Right lobe of liver (tissue), 6 donors: ENCODE results near the gene FUT7. TPM values are rescaled to one million over a fixed set of nuclear protein-coding genes. Genes with fewer than 3 reads are reported as not detected.

ENCODE experiments used
- ATAC-seq, 4 donors: fragments of 200-7000 bp; cut with Tn5 transposase; one replicate each; pipeline ENCODE4 v1.9.1; 2020; ENCODE audit warnings: mild to moderate bottlenecking in 4 of 4, moderate library complexity in 4 of 4
- DNase-seq, 3 donors: peaks; one replicate each; pipeline ENCODE4 v3.0.0-alpha.2; 2020
- H3K27ac ChIP-seq, 3 donors: fragments of 200-600 bp; one replicate each; pipeline ENCODE4 v1.8.0; 2022
- H3K27me3 ChIP-seq, 2 donors: fragments of 200-600 bp; one replicate each; pipeline ENCODE4 v1.8.0; 2022
- H3K36me3 ChIP-seq, 4 donors: fragments of 200-600 bp; sonication (generic) in 1 of 4; one replicate each; pipeline versions ENCODE4 v1.5.1 to v1.8.0; 2017 to 2022; ENCODE audit warnings: control low read depth in 1 of 4
- H3K4me1 ChIP-seq, 4 donors: fragments of 200-600 bp; sonication (generic) in 1 of 4; one replicate each; pipeline versions ENCODE4 v1.5.1 to v1.8.0; 2017 to 2022; ENCODE audit warnings: control low read depth in 1 of 4
- H3K4me3 ChIP-seq, 3 donors: fragments of 200-600 bp; one replicate each; pipeline ENCODE4 v1.8.0; 2022
- H3K9me3 ChIP-seq, 4 donors: fragments of 200-600 bp; sonication (generic) in 1 of 4; one replicate each; pipeline versions ENCODE4 v1.5.1 to v1.8.0; 2017 to 2022; ENCODE audit warnings: control low read depth in 1 of 4
- POLR2A ChIP-seq: fragments of 450-650 bp; IDR thresholded peaks from one replicate; pipeline ENCODE4 v1.6.1; 2017; ENCODE audit warnings: antibody characterized with exemption, mild to moderate bottlenecking
- WGBS: methylation state at CpG from one replicate; pipeline ENCODE4 v1.1.6; 2018; ENCODE audit warnings: low coverage, low lambda C conversion rate; ENCODE audit not compliant: insufficient coverage; ENCODE audit errors: missing lambda C conversion rate; 5-methylcytosine and 5-hydroxymethylcytosine counted together
- intact Hi-C, 2 donors: fragments of 100-400 bp; cut with DNase I; formaldehyde crosslinking; loops; one replicate each; pipeline versions ENCODE4 v1.11.2 to v1.14.1; 2022
- total RNA-seq, 6 experiments: library from RNA; depleted of rRNA in 2 of 6; stranded (reverse); fragments of >200 nt in 2 of 6; fragmentation: NEBNext Ultra II Directional in 3 of 6; extraction: Animal tissue kit (Norgen Biotek cat#: 25700) in 3 of 6; gene quantifications; one replicate each; pipeline versions ENCODE4 v1.1.0 to v1.2.4, GENCODE V29; 2016 to 2023
- TF ChIP-seq, protein P1 (sequence below), 4 donors: fragments of 200-600 bp in 3 of 4; fragments of 450-650 bp in 1 of 4; IDR thresholded peaks; one replicate each; pipeline versions ENCODE4 v1.5.1 to v1.8.0; 2016 to 2022; ENCODE audit warnings: antibody characterized with exemption in 4 of 4, mild to moderate bottlenecking in 2 of 4
- donor health status: DM: no; HTN: yes; CAD: no.
- donor health status: DM: no; HTN: no; CAD: no.
- donor health status: DM: no; HTN: no; CAD: no.
- donor health status: DM: no; HTN: yes; CAD: no.
- donor health status: DM: no; HTN: yes; CAD: no.

Gene FUT7
- total RNA-seq, 6 experiments from 2014 or later: 0.12 to 0.13 TPM; not detected in 4

GRCh38 chr9:136995772-136996311 lies 36.0 kb downstream of the FUT7 start:
- no peaks in the 10 kb centered on the region for H3K36me3 ChIP-seq
- H3K4me1 ChIP-seq: peaks cover 0 to 14% (median 5%) of the 10 kb centered on the region in 4 donors
- intact Hi-C loops: no loop called here
- TF ChIP-seq, protein P1, sequence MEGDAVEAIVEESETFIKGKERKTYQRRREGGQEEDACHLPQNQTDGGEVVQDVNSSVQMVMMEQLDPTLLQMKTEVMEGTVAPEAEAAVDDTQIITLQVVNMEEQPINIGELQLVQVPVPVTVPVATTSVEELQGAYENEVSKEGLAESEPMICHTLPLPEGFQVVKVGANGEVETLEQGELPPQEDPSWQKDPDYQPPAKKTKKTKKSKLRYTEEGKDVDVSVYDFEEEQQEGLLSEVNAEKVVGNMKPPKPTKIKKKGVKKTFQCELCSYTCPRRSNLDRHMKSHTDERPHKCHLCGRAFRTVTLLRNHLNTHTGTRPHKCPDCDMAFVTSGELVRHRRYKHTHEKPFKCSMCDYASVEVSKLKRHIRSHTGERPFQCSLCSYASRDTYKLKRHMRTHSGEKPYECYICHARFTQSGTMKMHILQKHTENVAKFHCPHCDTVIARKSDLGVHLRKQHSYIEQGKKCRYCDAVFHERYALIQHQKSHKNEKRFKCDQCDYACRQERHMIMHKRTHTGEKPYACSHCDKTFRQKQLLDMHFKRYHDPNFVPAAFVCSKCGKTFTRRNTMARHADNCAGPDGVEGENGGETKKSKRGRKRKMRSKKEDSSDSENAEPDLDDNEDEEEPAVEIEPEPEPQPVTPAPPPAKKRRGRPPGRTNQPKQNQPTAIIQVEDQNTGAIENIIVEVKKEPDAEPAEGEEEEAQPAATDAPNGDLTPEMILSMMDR (IDR thresholded peaks at IDR 0.05): no peak
- TF ChIP-seq POLR2A: no peak
- no peak overlapping the region for H3K27ac ChIP-seq
- H3K27me3 ChIP-seq: no peaks in the 10 kb centered on the region
- no peaks in the 10 kb centered on the region for H3K9me3 ChIP-seq
- no CpG with 5 or more reads among the region's 12 CpGs for WGBS
- H3K4me3 ChIP-seq: no peak overlapping the region
- ATAC-seq: no peak
- no peak for DNase-seq

- no peaks in the 10 kb centered on the region for H3K27me3 ChIP-seq
- H3K36me3 ChIP-seq: no peaks in the 10 kb centered on the region
- H3K4me3 ChIP-seq: no peak overlapping the region
- WGBS: 36% methylated on average over 5 of the region's 30 CpGs
- H3K27ac ChIP-seq: no peak overlapping the region
- no peak for ATAC-seq
- TF ChIP-seq, protein P1 (IDR thresholded peaks at IDR 0.05): no peak
- TF ChIP-seq POLR2A: no peak
- peaks cover 0 to 14% (median 5%) of the 10 kb centered on the region in 4 donors for H3K4me1 ChIP-seq
- DNase-seq: no peak
- intact Hi-C loops: no loop called here
- no peaks in the 10 kb centered on the region for H3K9me3 ChIP-seq
Measured at GRCh38 chr9:136995362-136995761, 36.5 kb downstream of the FUT7 start.

GRCh38 chr9:136994888-136995230 lies 37.0 kb downstream of the FUT7 start:
- H3K4me1 ChIP-seq: peaks cover 0 to 14% (median 5%) of the 10 kb centered on the region in 4 donors
- no peaks in the 10 kb centered on the region for H3K27me3 ChIP-seq

DNA sequence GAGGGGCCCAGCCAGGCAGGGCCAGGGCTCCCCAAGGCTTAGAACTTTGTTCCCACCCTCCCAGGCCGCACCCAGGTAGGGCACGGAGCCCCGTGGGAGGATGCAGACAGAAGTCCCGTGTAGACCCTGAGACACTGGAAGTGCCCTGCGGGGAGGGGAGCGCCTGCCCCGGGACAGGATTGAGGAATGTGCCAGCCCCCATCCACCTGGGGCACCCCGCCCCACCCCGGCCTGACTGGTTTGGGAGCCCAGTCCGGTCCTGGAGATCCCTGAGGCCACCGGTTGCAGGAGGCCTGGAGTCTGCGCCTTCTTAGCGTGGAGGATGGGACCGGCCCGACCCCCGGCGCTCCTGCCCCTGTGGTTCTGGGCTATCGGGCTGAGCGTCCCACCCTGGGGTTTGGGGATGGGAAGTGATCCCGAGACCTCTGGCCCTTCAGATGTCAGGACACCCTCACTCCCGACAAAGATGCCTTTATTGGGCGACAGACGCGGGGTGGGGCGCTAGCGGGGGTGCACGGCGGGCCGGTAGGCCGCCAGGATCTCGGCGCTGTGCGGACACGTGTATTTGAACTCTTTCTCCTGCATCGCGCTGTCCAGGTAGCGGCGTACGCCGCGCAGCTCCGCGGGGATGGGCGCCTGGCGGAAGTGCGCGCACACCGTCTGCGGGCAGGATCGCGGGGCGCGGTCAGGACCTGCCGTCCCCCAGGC lies 37.6 kb downstream of the FUT7 start:
- Histone ChIP-seq H3K4me3 (no peak overlapping the region), H3K4me1 (peaks cover 0 to 14% (median 5%) of the 10 kb centered on the region in 4 donors), H3K27me3 (no peaks in the 10 kb centered on the region), H3K36me3 (no peaks in the 10 kb centered on the region), H3K27ac (no peak overlapping the region), H3K9me3 (no peaks in the 10 kb centered on the region)
- DNase-seq: no peak
- intact Hi-C loops: no loop called here
- no peak for ATAC-seq
- TF ChIP-seq POLR2A: no peak
- TF ChIP-seq, protein P1 (IDR thresholded peaks at IDR 0.05): no peak
- no CpG with 5 or more reads among the region's 54 CpGs for WGBS

More at GRCh38 chr9:136994888-136995230, 37.0 kb downstream of the FUT7 start:
- Histone ChIP-seq H3K27ac (no peak overlapping the region), H3K9me3 (no peaks in the 10 kb centered on the region), H3K36me3 (no peaks in the 10 kb centered on the region), H3K4me3 (no peak overlapping the region)
- 52% methylated on average over 8 of the region's 40 CpGs for WGBS
- intact Hi-C loops: no loop called here
- no peak for ATAC-seq
- no peak for DNase-seq
- TF ChIP-seq, protein P1 (IDR thresholded peaks at IDR 0.05): no peak
- no peak for TF ChIP-seq POLR2A
